Activated naive CD8-positive, alpha-beta T cell (primary cell): ENCODE data around the gene H2AZ2.

ENCODE experiments used
- H3K27ac Mint-ChIP-seq: one replicate; pipeline ENCODE4 v1.8.0; 2021; ENCODE audit warnings: mixed read lengths
- H3K27me3 Mint-ChIP-seq: one replicate; pipeline ENCODE4 v1.8.0; 2021; ENCODE audit warnings: mixed read lengths
- H3K36me3 Mint-ChIP-seq: one replicate; pipeline ENCODE4 v1.8.0; 2021; ENCODE audit warnings: mixed read lengths
- H3K4me1 Mint-ChIP-seq: one replicate; pipeline ENCODE4 v1.8.0; 2021; ENCODE audit warnings: low read depth, mixed read lengths
- H3K4me3 Mint-ChIP-seq: one replicate; pipeline ENCODE4 v1.8.0; 2021; ENCODE audit warnings: mild to moderate bottlenecking, mixed read lengths
- H3K9me3 Mint-ChIP-seq: one replicate; pipeline ENCODE4 v1.8.0; 2021; ENCODE audit warnings: low read depth, mixed read lengths

H2AZ2 gene

GRCh38 chr7:44847920-44848634 lies at the start of gene H2AZ2:
Gene H2AZ2 (minus strand): TSS chr7:44848087. CDS start chr7:44847971, 116 bp downstream.
- Mint-ChIP-seq H3K27ac (peak within 1 kb of the TSS; percentile 99), H3K27me3 (no peaks in the 10 kb centered on the region), H3K9me3 (no peaks in the 10 kb centered on the region), H3K36me3 (no peaks in the 10 kb centered on the region), H3K4me1 (peaks cover 36% of the 10 kb centered on the region), H3K4me3 (peak within 1 kb of the TSS; percentile 96)

GRCh38 chr7:44897309-44897708 lies 49.4 kb upstream of the H2AZ2 start:
- Mint-ChIP-seq H3K9me3 (no peaks in the 10 kb centered on the region), H3K4me3 (no peak overlapping the region), H3K27ac (no peak overlapping the region), H3K36me3 (peaks cover 2% of the 10 kb centered on the region), H3K4me1 (peaks cover 13% of the 10 kb centered on the region), H3K27me3 (no peaks in the 10 kb centered on the region)

- Mint-ChIP-seq H3K27ac (peak overlapping the region; percentile 16), H3K4me3 (no peak overlapping the region), H3K9me3 (no peaks in the 10 kb centered on the region), H3K36me3 (peaks cover 2% of the 10 kb centered on the region), H3K27me3 (no peaks in the 10 kb centered on the region), H3K4me1 (peaks cover 29% of the 10 kb centered on the region)
These were observed 47.1 kb upstream of the H2AZ2 start for GRCh38 chr7:44894888-44895580.

GRCh38 chr7:44893710-44894234 lies 45.9 kb upstream of the H2AZ2 start:
- H3K9me3 Mint-ChIP-seq: no peaks in the 10 kb centered on the region
- no peak overlapping the region for H3K4me3 Mint-ChIP-seq
- peaks cover 30% of the 10 kb centered on the region for H3K4me1 Mint-ChIP-seq
- H3K27me3 Mint-ChIP-seq: no peaks in the 10 kb centered on the region
- H3K27ac Mint-ChIP-seq: no peak overlapping the region
- H3K36me3 Mint-ChIP-seq: peaks cover 2% of the 10 kb centered on the region

GRCh38 chr7:44891791-44892190 lies 43.9 kb upstream of the H2AZ2 start:
- Mint-ChIP-seq H3K4me1 (peaks cover 27% of the 10 kb centered on the region), H3K27ac (peak overlapping the region; percentile 98), H3K36me3 (peaks cover 2% of the 10 kb centered on the region), H3K27me3 (no peaks in the 10 kb centered on the region), H3K4me3 (peak overlapping the region; percentile 60), H3K9me3 (no peaks in the 10 kb centered on the region)

- H3K27ac Mint-ChIP-seq: peak overlapping the region; percentile 98
- H3K9me3 Mint-ChIP-seq: no peaks in the 10 kb centered on the region
- peak overlapping the region; percentile 60 for H3K4me3 Mint-ChIP-seq
- no peaks in the 10 kb centered on the region for H3K27me3 Mint-ChIP-seq
- H3K36me3 Mint-ChIP-seq: peaks cover 2% of the 10 kb centered on the region
- H3K4me1 Mint-ChIP-seq: peaks cover 29% of the 10 kb centered on the region
These were observed 43.5 kb upstream of the H2AZ2 start for GRCh38 chr7:44891372-44891771.

GRCh38 chr7:44889086-44889781 lies 41.3 kb upstream of the H2AZ2 start:
- H3K9me3 Mint-ChIP-seq: no peaks in the 10 kb centered on the region
- peaks cover 5% of the 10 kb centered on the region for H3K36me3 Mint-ChIP-seq
- no peak overlapping the region for H3K4me3 Mint-ChIP-seq
- peaks cover 39% of the 10 kb centered on the region for H3K4me1 Mint-ChIP-seq
- no peaks in the 10 kb centered on the region for H3K27me3 Mint-ChIP-seq
- peak overlapping the region; percentile 70 for H3K27ac Mint-ChIP-seq

GRCh38 chr7:44887293-44887692 lies 39.4 kb upstream of the H2AZ2 start:
- Mint-ChIP-seq H3K9me3 (no peaks in the 10 kb centered on the region), H3K36me3 (peaks cover 8% of the 10 kb centered on the region), H3K27me3 (no peaks in the 10 kb centered on the region), H3K27ac (peak overlapping the region; percentile 67), H3K4me3 (no peak overlapping the region), H3K4me1 (peaks cover 44% of the 10 kb centered on the region)

GRCh38 chr7:44885394-44886317 lies 37.8 kb upstream of the H2AZ2 start, which contains the start of gene PURB:
Gene PURB (minus strand): TSS chr7:44885530. CDS start chr7:44885348, 182 bp downstream.
- peaks cover 3% of the 10 kb centered on the region for H3K9me3 Mint-ChIP-seq
- H3K4me1 Mint-ChIP-seq: peaks cover 44% of the 10 kb centered on the region
- H3K36me3 Mint-ChIP-seq: peaks cover 13% of the 10 kb centered on the region

GRCh38 chr7:44884621-44885393 lies 36.9 kb upstream of the H2AZ2 start:
- Mint-ChIP-seq H3K9me3 (peaks cover 3% of the 10 kb centered on the region), H3K27ac (peak overlapping the region; percentile 83), H3K4me1 (peaks cover 48% of the 10 kb centered on the region), H3K4me3 (peak overlapping the region; percentile 84), H3K27me3 (no peaks in the 10 kb centered on the region), H3K36me3 (peaks cover 17% of the 10 kb centered on the region)

More at GRCh38 chr7:44885394-44886317, 37.8 kb upstream of the H2AZ2 start, which contains the start of gene PURB:
- Mint-ChIP-seq H3K27me3 (no peaks in the 10 kb centered on the region), H3K4me3 (peak within 1 kb of the TSS; percentile 93), H3K27ac (peak within 1 kb of the TSS; percentile 99)

GRCh38 chr7:44883961-44884620 lies 36.2 kb upstream of the H2AZ2 start:
- Mint-ChIP-seq H3K36me3 (peaks cover 17% of the 10 kb centered on the region), H3K4me3 (peak overlapping the region; percentile 84), H3K27ac (peak overlapping the region; percentile 83), H3K27me3 (no peaks in the 10 kb centered on the region), H3K4me1 (peaks cover 50% of the 10 kb centered on the region), H3K9me3 (peaks cover 3% of the 10 kb centered on the region)

- no peaks in the 10 kb centered on the region for H3K27me3 Mint-ChIP-seq
- peak overlapping the region; percentile 84 for H3K4me3 Mint-ChIP-seq
- peaks cover 20% of the 10 kb centered on the region for H3K36me3 Mint-ChIP-seq
- peaks cover 48% of the 10 kb centered on the region for H3K4me1 Mint-ChIP-seq
- H3K27ac Mint-ChIP-seq: peak overlapping the region; percentile 54
- H3K9me3 Mint-ChIP-seq: peaks cover 3% of the 10 kb centered on the region
These were observed 35.0 kb upstream of the H2AZ2 start for GRCh38 chr7:44882899-44883298.

GRCh38 chr7:44881610-44882009 lies 33.7 kb upstream of the H2AZ2 start:
- H3K4me1 Mint-ChIP-seq: peaks cover 45% of the 10 kb centered on the region
- peak overlapping the region; percentile 52 for H3K4me3 Mint-ChIP-seq
- H3K27me3 Mint-ChIP-seq: no peaks in the 10 kb centered on the region
- peaks cover 3% of the 10 kb centered on the region for H3K9me3 Mint-ChIP-seq
- H3K36me3 Mint-ChIP-seq: peaks cover 24% of the 10 kb centered on the region
- H3K27ac Mint-ChIP-seq: no peak overlapping the region
